SU-DHL-6 (cell line): ENCODE results near the gene TANGO2.

ENCODE experiments used
- H2AFZ ChIP-seq: fragments of 200-600 bp; sonication (generic); 2 replicates; pipeline ENCODE4 v1.6.1; 2014; ENCODE audit warnings: low read depth, mild to moderate bottlenecking, moderate library complexity, mixed read lengths, antibody characterized with exemption, low read length; ENCODE audit not compliant: severe bottlenecking
- H3F3A ChIP-seq: fragments of 200-600 bp; shearing (Covaris generic); 2 replicates; pipeline ENCODE4 v1.6.0; 2016; ENCODE audit warnings: antibody characterized with exemption, mild to moderate bottlenecking; ENCODE audit not compliant: insufficient read depth
- H3K27ac ChIP-seq: fragments of 200-600 bp; sonication (generic); 2 replicates; pipeline ENCODE4 v1.5.1; 2016; ENCODE audit warnings: low read depth, mild to moderate bottlenecking, low read length, moderate library complexity, mixed read lengths
- H3K27me3 ChIP-seq: fragments of 200-600 bp; sonication (generic), shearing (Covaris generic); 2 replicates; pipeline ENCODE4 v1.6.0; 2014; ENCODE audit warnings: mild to moderate bottlenecking, low read length
- H3K36me3 ChIP-seq: fragments of 200-600 bp; sonication (generic); 2 replicates; pipeline ENCODE4 v1.6.1; 2014; ENCODE audit warnings: mild to moderate bottlenecking, low read length, mixed read lengths
- H3K4me2 ChIP-seq: fragments of 300-600, 200-600 bp; shearing (Covaris generic), sonication (generic); 2 replicates; pipeline ENCODE4 v1.6.0; 2014; ENCODE audit warnings: low read length, low read depth, mild to moderate bottlenecking; ENCODE audit not compliant: poor library complexity, severe bottlenecking
- H3K4me3 ChIP-seq: fragments of 200-600 bp; sonication (generic); 2 replicates; pipeline ENCODE4 v1.5.1; 2014; ENCODE audit warnings: antibody characterized with exemption, low read length, mild to moderate bottlenecking, mixed read lengths; ENCODE audit not compliant: insufficient read depth, poor library complexity, severe bottlenecking
- H3K79me2 ChIP-seq: fragments of 200-600 bp; sonication (generic); 2 replicates; pipeline ENCODE4 v1.6.1; 2014; ENCODE audit warnings: mild to moderate bottlenecking, low read length, moderate library complexity; ENCODE audit not compliant: insufficient read depth
- H3K9ac ChIP-seq: fragments of 200-600 bp; sonication (generic); 2 replicates; pipeline ENCODE4 v1.7.0; 2014; ENCODE audit warnings: mild to moderate bottlenecking, low read length
- H3K9me2 ChIP-seq: fragments of 200-600 bp; sonication (generic); replicated peaks from 2 replicates; pipeline ENCODE4 v1.6.1; 2014; ENCODE audit warnings: low read length; ENCODE audit not compliant: insufficient read depth
- H3K9me3 ChIP-seq: fragments of 200-600 bp; sonication (generic); 2 replicates; pipeline ENCODE4 v1.6.1; 2014; ENCODE audit warnings: low read length, mixed read lengths; ENCODE audit not compliant: insufficient read depth
- H4K20me1 ChIP-seq: fragments of 200-600 bp; sonication (generic); 2 replicates; pipeline ENCODE4 v1.6.1; 2014; ENCODE audit warnings: low read depth, mild to moderate bottlenecking, antibody characterized with exemption, low read length, moderate library complexity, mixed read lengths
- CTCF ChIP-seq: fragments of 200-600 bp; sonication (generic); IDR thresholded peaks from one replicate; pipeline ENCODE4 v1.5.1; 2017; ENCODE audit warnings: antibody characterized with exemption, mild to moderate bottlenecking, low read length, moderate library complexity; ENCODE audit not compliant: insufficient read depth, poor library complexity, severe bottlenecking
- EZH2phosphoT487 ChIP-seq: fragments of 200-600 bp; sonication (generic), shearing (Covaris generic); conservative IDR thresholded peaks from 2 replicates; pipeline ENCODE4 v1.6.1; 2018; ENCODE audit warnings: mild to moderate bottlenecking, antibody characterized with exemption, low read length, moderate library complexity, mixed read lengths

The TANGO2 gene

DNA sequence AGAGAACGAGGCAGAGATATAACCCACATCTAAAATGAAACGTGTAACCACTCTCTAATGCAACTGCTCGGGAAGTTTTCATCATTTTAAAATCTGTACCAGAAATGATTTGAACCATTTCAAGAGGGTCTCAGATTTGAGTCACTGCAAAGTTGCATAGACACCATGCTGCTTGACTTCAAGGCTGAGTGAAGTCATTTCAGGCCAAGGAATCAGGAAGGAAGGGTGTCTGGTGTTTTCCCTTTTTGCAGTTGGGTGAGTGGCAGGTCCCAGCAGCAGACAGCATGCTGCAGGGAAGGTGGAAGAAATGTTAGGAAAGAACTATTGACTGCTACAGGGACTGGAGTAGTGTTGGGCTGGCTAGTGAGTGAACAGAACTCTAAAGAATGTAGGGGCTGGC, 16.5 kb downstream of the TANGO2 start:
- no peak overlapping the region for H3K4me2 ChIP-seq
- TF ChIP-seq CTCF (no peak), EZH2phosphoT487 (no peak)
- no peaks in the 10 kb centered on the region for H4K20me1 ChIP-seq
- no peaks in the 10 kb centered on the region for H3K27me3 ChIP-seq
- no peaks in the 10 kb centered on the region for H3F3A ChIP-seq
- H3K36me3 ChIP-seq = no peaks in the 10 kb centered on the region
- H3K4me3 ChIP-seq = no peak overlapping the region
- no peak overlapping the region for H3K9ac ChIP-seq
- no peaks in the 10 kb centered on the region for H3K79me2 ChIP-seq
- H3K9me2 ChIP-seq = no peaks in the 10 kb centered on the region
- no peak overlapping the region for H2AFZ ChIP-seq
- no peaks in the 10 kb centered on the region for H3K9me3 ChIP-seq
- no peak overlapping the region for H3K27ac ChIP-seq

GRCh38 chr22:20038574-20038973, 17.7 kb downstream of the TANGO2 start:
- Histone ChIP-seq H3K27me3 (no peaks in the 10 kb centered on the region), H3K9me3 (no peaks in the 10 kb centered on the region), H3K79me2 (no peaks in the 10 kb centered on the region), H3K4me2 (no peak overlapping the region), H3K4me3 (no peak overlapping the region), H2AFZ (no peak overlapping the region), H4K20me1 (no peaks in the 10 kb centered on the region), H3K27ac (no peak overlapping the region), H3K9ac (no peak overlapping the region), H3K9me2 (no peaks in the 10 kb centered on the region), H3K36me3 (no peaks in the 10 kb centered on the region), H3F3A (no peaks in the 10 kb centered on the region)
- no peak for TF ChIP-seq CTCF
- TF ChIP-seq EZH2phosphoT487 = no peak

GRCh38 chr22:20039683-20040325, 18.9 kb downstream of the TANGO2 start:
- Histone ChIP-seq H4K20me1 (no peaks in the 10 kb centered on the region), H3F3A (no peaks in the 10 kb centered on the region), H3K27ac (no peak overlapping the region), H3K4me3 (no peak overlapping the region), H3K79me2 (no peaks in the 10 kb centered on the region), H3K9me3 (no peaks in the 10 kb centered on the region), H3K9ac (no peak overlapping the region), H2AFZ (no peak overlapping the region), H3K27me3 (no peaks in the 10 kb centered on the region), H3K36me3 (no peaks in the 10 kb centered on the region), H3K4me2 (no peak overlapping the region), H3K9me2 (no peaks in the 10 kb centered on the region)
- TF ChIP-seq CTCF (no peak), EZH2phosphoT487 (no peak)
